GM12801 (cell line): ENCODE results near the gene FBXO47.

Experiments used
- TF ChIP-seq, protein P1 (sequence below): IDR thresholded peaks from one replicate; pipeline ENCODE4 v1.5.1; 2011; ENCODE audit warnings: control low read depth; ENCODE audit not compliant: insufficient read length; ENCODE audit errors: extremely low read depth

FBXO47 gene

DNA sequence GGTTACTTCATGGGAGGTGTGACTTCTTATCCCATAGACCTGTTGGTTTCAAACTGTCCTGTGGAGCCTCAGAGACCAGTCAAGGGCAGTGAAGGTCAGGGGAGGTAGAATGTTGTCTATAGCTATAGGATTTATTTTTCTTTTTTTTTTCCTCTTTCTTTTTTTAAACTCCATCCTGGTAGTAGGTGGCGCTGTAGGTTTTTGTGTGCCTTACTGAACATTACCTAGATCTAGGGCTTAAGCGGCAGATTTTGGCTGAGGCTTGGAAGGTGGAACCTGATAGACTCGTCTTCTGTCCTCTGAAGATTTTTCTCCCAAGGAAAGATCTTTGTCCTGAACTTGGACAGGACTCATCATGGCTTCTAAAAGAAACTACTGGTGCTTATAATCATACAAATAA, 49.9 kb downstream of the FBXO47 start:
- TF ChIP-seq, protein P1, sequence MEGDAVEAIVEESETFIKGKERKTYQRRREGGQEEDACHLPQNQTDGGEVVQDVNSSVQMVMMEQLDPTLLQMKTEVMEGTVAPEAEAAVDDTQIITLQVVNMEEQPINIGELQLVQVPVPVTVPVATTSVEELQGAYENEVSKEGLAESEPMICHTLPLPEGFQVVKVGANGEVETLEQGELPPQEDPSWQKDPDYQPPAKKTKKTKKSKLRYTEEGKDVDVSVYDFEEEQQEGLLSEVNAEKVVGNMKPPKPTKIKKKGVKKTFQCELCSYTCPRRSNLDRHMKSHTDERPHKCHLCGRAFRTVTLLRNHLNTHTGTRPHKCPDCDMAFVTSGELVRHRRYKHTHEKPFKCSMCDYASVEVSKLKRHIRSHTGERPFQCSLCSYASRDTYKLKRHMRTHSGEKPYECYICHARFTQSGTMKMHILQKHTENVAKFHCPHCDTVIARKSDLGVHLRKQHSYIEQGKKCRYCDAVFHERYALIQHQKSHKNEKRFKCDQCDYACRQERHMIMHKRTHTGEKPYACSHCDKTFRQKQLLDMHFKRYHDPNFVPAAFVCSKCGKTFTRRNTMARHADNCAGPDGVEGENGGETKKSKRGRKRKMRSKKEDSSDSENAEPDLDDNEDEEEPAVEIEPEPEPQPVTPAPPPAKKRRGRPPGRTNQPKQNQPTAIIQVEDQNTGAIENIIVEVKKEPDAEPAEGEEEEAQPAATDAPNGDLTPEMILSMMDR, result no peak

DNA sequence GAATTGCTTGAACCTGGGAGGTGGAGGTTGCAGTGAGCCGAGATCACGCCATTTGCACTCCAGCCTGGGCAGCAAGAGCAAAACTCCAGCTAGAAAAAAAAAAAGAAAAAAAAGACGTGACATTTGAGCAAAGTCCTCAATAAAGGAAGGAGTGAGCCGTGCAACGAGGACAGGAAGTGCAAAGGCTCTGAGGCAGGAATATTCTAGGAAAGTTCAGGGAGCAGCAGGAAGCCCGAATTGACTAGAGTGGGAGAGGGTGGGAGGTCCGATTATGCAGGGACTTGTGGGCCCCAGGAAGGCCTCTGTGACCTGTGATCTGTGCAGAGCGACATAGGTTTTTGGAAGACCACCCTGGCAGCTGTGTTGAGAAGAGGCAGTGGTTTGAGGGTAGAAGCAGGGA, 50.4 kb downstream of the FBXO47 start:
- TF ChIP-seq, protein P1, result no peak

DNA sequence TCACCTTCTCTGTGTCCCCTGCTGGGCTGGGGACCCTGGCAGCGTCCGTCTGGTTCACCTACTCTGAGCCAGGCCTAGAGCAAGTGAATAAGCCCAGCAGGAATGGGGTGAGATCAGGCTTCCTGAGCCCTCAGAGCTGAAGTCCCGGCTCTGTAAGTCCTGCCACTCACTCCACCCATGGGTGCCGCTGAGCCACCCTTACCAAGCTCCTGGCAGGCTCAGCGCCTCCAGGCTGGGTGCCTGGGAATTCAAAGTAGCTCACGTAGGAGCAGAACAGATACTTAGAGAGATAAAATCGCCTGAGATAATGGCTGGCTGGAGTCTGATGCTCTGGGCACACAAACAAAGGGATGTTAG, 51.6 kb downstream of the FBXO47 start:
- TF ChIP-seq, protein P1, result no peak

DNA sequence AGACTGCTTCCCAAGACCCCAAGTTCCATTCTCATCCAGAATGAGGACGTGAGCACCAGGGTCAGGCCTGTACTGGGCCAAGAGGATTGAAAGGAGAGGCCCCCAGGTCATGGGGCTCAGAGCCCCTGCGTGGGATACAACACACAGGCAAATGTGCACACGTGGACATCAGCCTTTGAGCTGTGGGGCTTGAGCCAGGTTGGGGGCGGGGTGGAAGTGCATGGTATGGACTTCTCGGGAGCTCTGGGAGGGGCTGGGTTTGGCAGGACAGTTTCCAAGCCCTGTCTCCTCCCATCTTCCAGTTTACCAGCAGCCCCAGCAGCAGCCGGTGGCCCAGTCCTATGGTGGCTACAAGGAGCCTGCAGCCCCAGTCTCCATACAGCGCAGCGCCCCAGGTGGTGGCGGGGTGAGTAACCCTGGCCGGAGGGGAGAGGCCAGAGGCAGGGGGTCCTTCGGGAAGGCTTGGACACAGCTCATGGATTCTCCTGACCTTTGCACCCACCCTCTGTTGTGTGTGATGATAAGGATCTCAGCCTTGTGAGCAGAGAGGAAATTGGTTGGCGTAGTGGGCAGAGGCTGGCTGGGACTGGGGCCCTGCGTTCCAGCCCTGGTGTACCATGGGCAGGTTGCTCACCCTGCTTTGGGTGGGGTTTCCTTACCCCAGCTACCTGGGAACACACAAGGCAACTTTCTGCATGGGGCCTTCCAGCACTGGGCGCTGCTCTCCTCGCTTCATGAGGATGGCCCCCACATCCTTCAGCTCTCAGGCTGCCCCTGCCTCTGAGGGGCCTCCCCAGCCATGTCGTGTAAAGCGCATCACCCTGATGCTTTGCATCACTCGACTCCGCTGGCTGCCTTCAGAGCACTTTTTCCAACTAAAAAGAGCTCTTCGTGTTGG, 52.2 kb downstream of the FBXO47 start:
- TF ChIP-seq, protein P1, result no peak

DNA sequence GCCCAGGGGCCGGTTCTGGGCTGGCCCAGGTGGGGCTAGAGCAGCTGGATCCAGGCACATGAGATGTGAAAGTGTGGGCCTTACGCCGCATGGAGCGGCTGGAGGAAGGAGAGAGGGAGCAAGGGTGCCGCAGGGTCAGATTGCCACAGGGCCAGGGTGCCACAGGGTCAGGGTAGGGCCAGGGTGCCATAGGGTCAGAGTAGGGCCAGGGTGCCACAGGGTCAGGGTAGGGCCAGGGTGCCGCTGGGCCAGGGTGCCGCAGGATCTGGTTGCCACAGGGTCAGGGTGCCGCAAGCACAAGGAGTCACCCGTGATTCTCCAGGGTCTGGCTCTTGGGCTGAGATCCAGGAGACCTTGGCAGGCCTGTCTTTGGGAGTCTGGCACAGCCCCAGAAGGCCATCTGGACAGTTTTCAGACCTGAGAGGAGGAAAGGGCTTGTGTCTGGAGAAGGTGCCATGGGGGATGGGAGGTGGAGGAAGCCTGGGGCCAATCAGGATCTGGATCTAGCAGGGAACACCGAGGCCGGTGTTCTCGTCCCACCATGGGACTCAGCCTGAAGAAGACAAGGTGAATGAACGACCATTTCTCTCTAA, 54.9 kb downstream of the FBXO47 start:
- TF ChIP-seq, protein P1, result no peak

DNA sequence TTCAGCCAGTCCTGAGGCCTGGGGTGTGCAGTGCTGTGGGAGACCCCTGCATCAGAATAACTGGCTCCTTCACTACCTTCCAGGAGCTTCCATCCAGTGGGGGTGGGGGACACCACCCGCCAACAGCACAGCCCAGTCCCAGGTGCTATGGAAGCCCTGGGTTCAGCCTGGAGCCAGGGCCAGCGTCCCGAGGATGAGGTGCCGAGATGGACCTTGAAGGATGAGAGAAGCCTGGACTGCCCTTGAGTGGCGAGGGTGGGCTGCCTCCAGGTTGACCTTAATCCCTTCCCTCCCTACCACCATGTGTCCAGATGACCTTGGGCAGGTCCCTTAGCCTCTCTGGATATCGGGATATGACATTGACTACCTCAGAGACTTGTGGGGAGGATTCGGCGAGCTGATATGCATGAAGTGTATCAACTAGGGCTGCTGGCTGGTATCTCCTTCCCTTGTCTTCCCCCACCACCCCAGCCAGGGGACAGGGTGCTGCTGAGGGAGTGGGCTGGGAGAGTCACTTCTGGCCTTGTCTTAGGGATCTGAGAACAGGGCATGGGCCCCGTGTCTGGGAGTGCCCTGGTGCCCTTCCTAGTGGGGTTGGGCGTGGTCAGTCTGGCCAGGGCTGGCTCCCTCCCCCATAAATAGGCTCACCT, 56.0 kb downstream of the FBXO47 start:
- TF ChIP-seq, protein P1, result no peak

DNA sequence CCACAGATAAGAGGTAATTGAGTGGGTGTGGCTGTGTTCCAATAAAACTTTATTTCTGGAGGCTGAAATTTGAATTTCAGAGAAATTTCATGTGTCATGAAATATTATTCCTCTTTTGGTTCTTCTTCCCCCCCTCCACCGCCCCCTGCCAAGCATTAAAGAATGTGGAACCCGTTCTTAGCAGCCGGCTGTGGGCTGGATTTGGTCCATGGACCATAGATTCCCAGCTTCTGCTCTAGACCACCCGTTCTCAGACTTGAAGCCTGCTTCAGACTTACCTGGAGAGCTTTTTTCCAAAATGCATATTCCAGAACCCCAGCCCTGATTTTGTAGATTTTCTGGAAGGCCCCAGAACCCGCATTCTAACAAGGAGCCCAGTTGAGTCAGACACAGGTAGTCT, 56.9 kb downstream of the FBXO47 start:
- TF ChIP-seq, protein P1, result no peak
